ENCODE data around the gene GKN1. TPM values are rescaled to one million over a fixed set of nuclear protein-coding genes. Genes with fewer than 3 reads are reported as not detected.

GKN1 gene
- total RNA-seq, 1 experiment from 2014 or later: not detected

GRCh38 chr2:68970566-68971265 lies 3.7 kb upstream of the GKN1 start:
- H2AK5ac ChIP-seq (ENCODE audit: insufficient read length, low read length): no peak overlapping the region
- H3K23me2 ChIP-seq (ENCODE audit: insufficient read length, low read depth, low read length, poor library complexity, severe bottlenecking): no peaks in the 10 kb centered on the region
- H3K23ac ChIP-seq (ENCODE audit: insufficient read length, low read depth, low read length): no peak overlapping the region
- Mint-ChIP-seq H3K27me3 (ENCODE audit: low read depth) (peaks cover 3% of the 10 kb centered on the region), H3K4me3 (no peak overlapping the region), H3K4me1 (no peaks in the 10 kb centered on the region), H3K27ac (no peak overlapping the region), H3K9me3 (no peaks in the 10 kb centered on the region), H3K36me3 (ENCODE audit: insufficient read depth in 1 of 3, low read depth in 3 of 3) (no peaks in the 10 kb centered on the region)
- H3K56ac ChIP-seq (ENCODE audit: insufficient read length, low read depth, low read length): no peak overlapping the region
- no peak overlapping the region for H4K8ac ChIP-seq (replicated peaks; ENCODE audit: insufficient read length, low read depth, low read length)
- no peak overlapping the region for H2BK20ac ChIP-seq (ENCODE audit: low read depth, low read length, poor library complexity, severe bottlenecking)
- H2BK120ac ChIP-seq (ENCODE audit: low read depth, low read length, poor library complexity, severe bottlenecking): no peak overlapping the region
- no peaks in the 10 kb centered on the region for H4K20me1 ChIP-seq (ENCODE audit: control insufficient read depth, insufficient read depth, insufficient read length)
- H4K5ac ChIP-seq (ENCODE audit: insufficient read length, low read depth, low read length): no peak overlapping the region
- H2AFZ ChIP-seq (ENCODE audit: low read length): no peak overlapping the region
- no peak overlapping the region for H3K4me2 ChIP-seq (ENCODE audit: insufficient read depth, insufficient read length, low read length)
- H4K91ac ChIP-seq (ENCODE audit: insufficient read length, low read depth, low read length): no peak overlapping the region
- no peaks in the 10 kb centered on the region for H3K79me1 ChIP-seq (ENCODE audit: insufficient read depth, low read depth, low read length, poor library complexity, severe bottlenecking)
- no peak overlapping the region for H2BK12ac ChIP-seq (ENCODE audit: insufficient read length, low read depth, low read length)
- H2BK15ac ChIP-seq (ENCODE audit: low read depth, low read length): no peak overlapping the region
- no peak overlapping the region for H3K9ac ChIP-seq (ENCODE audit: extremely low read depth, insufficient read length, low read length)
- H3K18ac ChIP-seq (ENCODE audit: insufficient read length, low read depth, low read length): no peak overlapping the region
- H3K27me3 ChIP-seq (ENCODE audit: insufficient read depth, low read length): no peaks in the 10 kb centered on the region
- no peak for DNase-seq
- H3K4ac ChIP-seq (ENCODE audit: low read depth, low read length): no peak overlapping the region
- H3T11ph ChIP-seq (ENCODE audit: low read length): no peak overlapping the region
- no peak overlapping the region for H3K27ac ChIP-seq (ENCODE audit: insufficient read length, low read depth, low read length)
- no CpG with 5 or more reads among the region's 8 CpGs for WGBS (ENCODE audit: extremely low coverage, insufficient read length, low lambda C conversion rate)
- no peaks in the 10 kb centered on the region for H3K9me3 ChIP-seq (ENCODE audit: control insufficient read depth, low read depth, low read length)
- H3K79me2 ChIP-seq (ENCODE audit: insufficient read depth, low read length): no peaks in the 10 kb centered on the region
- no peak overlapping the region; the same call in 1 of the 2 replicates for H3K14ac ChIP-seq (ENCODE audit: insufficient read depth, low read length)
- no peaks in the 10 kb centered on the region for H3K4me1 ChIP-seq (ENCODE audit: insufficient read depth, low read length)
- H2BK5ac ChIP-seq (ENCODE audit: insufficient read length, low read length): no peak overlapping the region
- no peak for TF ChIP-seq CTCF (conservative IDR thresholded peaks at IDR 0.05)
